HEK293 (cell line): ENCODE results near the gene FXYD2.

Experiments
- CTCF ChIA-PET: fragments of 350-600 bp; formaldehyde crosslinking; extraction: SDS; loops from one replicate; lab custom pipeline; 2021; ENCODE audit warnings: antibody characterized with exemption; lab: Yijun Ruan, JAX
- POLR2A ChIA-PET: fragments of 300-600 bp; formaldehyde crosslinking; extraction: SDS; loops from one replicate; lab custom pipeline; 2020; ENCODE audit warnings: antibody characterized with exemption, inconsistent platforms; lab: Yijun Ruan, JAX
- H3K27ac ChIP-seq: fragments of 200-500 bp; sonication (Bioruptor generic); 2 replicates; pipeline ENCODE4 v1.5.1; 2014; ENCODE audit warnings: low read depth, low read length, control low read depth, inconsistent platforms; ENCODE audit errors: extremely low read depth
- H3K36me3 ChIP-seq, 2 experiments: fragments of 200-500 bp in 1 of 2; sonication (Bioruptor generic) in 1 of 2; 1 replicate in 1 of 2; 2 replicates in 1 of 2; pipeline ENCODE4 v1.5.1; 2014 to 2017; ENCODE audit warnings: inconsistent platforms in 2 of 2, low read length in 2 of 2; ENCODE audit not compliant: control insufficient read depth in 2 of 2, insufficient read depth in 1 of 2
- H3K4me1 ChIP-seq: fragments of 200-500 bp; sonication (Bioruptor generic); 2 replicates; pipeline ENCODE4 v1.5.1; 2014; ENCODE audit warnings: mild to moderate bottlenecking, low read length, inconsistent platforms; ENCODE audit not compliant: control insufficient read depth, insufficient read depth
- H3K4me3 ChIP-seq: 2 replicates; pipeline ENCODE4 v1.5.1; 2011; ENCODE audit warnings: low read depth, mild to moderate bottlenecking, control low read depth, low read length, moderate library complexity
- H3K9me3 ChIP-seq: fragments of 200-500 bp; sonication (Bioruptor generic); 2 replicates; pipeline ENCODE4 v1.5.1; 2014; ENCODE audit warnings: low read depth, low read length, inconsistent platforms; ENCODE audit not compliant: control insufficient read depth, insufficient read depth
- KLF16 ChIP-seq: fragments of 450-650 bp; formaldehyde crosslinking; IDR thresholded peaks from 2 replicates; pipeline ENCODE4 v1.5.1; 2017; ENCODE audit warnings: missing biosample characterization, missing genetic modification characterization
- PRDM6 ChIP-seq: fragments of 450-650 bp; formaldehyde crosslinking; IDR thresholded peaks from 2 replicates; pipeline ENCODE4 v1.5.1; 2017; ENCODE audit warnings: missing biosample characterization, missing genetic modification characterization
- REST ChIP-seq: fragments of 450-650 bp; formaldehyde crosslinking; IDR thresholded peaks from 2 replicates; pipeline ENCODE4 v1.5.1; 2016; ENCODE audit warnings: missing biosample characterization, missing genetic modification characterization
- SCRT2 ChIP-seq: fragments of 450-650 bp; formaldehyde crosslinking; IDR thresholded peaks from 2 replicates; pipeline ENCODE4 v1.5.1; 2016; ENCODE audit warnings: missing biosample characterization, missing genetic modification characterization
- SP7 ChIP-seq: fragments of 450-650 bp; formaldehyde crosslinking; IDR thresholded peaks from 2 replicates; pipeline ENCODE4 v1.5.1; 2016; ENCODE audit warnings: missing biosample characterization, missing genetic modification characterization
- ZBTB10 ChIP-seq: fragments of 450-650 bp; formaldehyde crosslinking; IDR thresholded peaks from 2 replicates; pipeline ENCODE4 v1.5.1; 2016; ENCODE audit warnings: missing biosample characterization, missing genetic modification characterization
- ZEB2 ChIP-seq: fragments of 450-650 bp; formaldehyde crosslinking; IDR thresholded peaks from 2 replicates; pipeline ENCODE4 v1.5.1; 2016; ENCODE audit warnings: missing biosample characterization, missing genetic modification characterization
- ZNF132 ChIP-seq: fragments of 450-650 bp; formaldehyde crosslinking; IDR thresholded peaks from 2 replicates; pipeline ENCODE4 v1.5.1; 2017; ENCODE audit warnings: missing biosample characterization, missing genetic modification characterization, borderline replicate concordance
- ZNF18 ChIP-seq: fragments of 450-650 bp; formaldehyde crosslinking; IDR thresholded peaks from 2 replicates; pipeline ENCODE4 v1.5.1; 2016; ENCODE audit warnings: missing biosample characterization, missing genetic modification characterization
- ZNF341 ChIP-seq: fragments of 450-650 bp; formaldehyde crosslinking; IDR thresholded peaks from 2 replicates; pipeline ENCODE4; 2016; ENCODE audit warnings: low read depth, missing biosample characterization, missing genetic modification characterization
- ZNF513 ChIP-seq: fragments of 450-650 bp; IDR thresholded peaks from 2 replicates; pipeline ENCODE4 v1.5.1; 2018; ENCODE audit warnings: missing biosample characterization, missing genetic modification characterization
- ZNF529 ChIP-seq: fragments of 450-650 bp; formaldehyde crosslinking; IDR thresholded peaks from 2 replicates; pipeline ENCODE4 v1.5.1; 2017; ENCODE audit warnings: missing genetic modification characterization, missing biosample characterization; ENCODE audit not compliant: insufficient replicate concordance
- ZNF677 ChIP-seq: fragments of 450-650 bp; IDR thresholded peaks from 2 replicates; pipeline ENCODE4 v1.5.0; 2018; ENCODE audit warnings: missing biosample characterization, mild to moderate bottlenecking, missing genetic modification characterization, moderate library complexity
- ZNF747 ChIP-seq: fragments of 450-650 bp; formaldehyde crosslinking; IDR thresholded peaks from 2 replicates; pipeline ENCODE4 v1.5.1; 2016; ENCODE audit warnings: missing biosample characterization, missing genetic modification characterization
- ZNF76 ChIP-seq: fragments of 450-650 bp; formaldehyde crosslinking; IDR thresholded peaks from 2 replicates; pipeline ENCODE4; 2016; ENCODE audit warnings: low read depth, missing biosample characterization, missing genetic modification characterization, borderline replicate concordance
- ZNF776 ChIP-seq: fragments of 450-650 bp; formaldehyde crosslinking; IDR thresholded peaks from 2 replicates; pipeline ENCODE4 v1.5.0; 2017; ENCODE audit warnings: missing biosample characterization, missing genetic modification characterization, borderline replicate concordance

FXYD2 gene

GRCh38 chr11:117863383-117863782, 38.8 kb upstream of the FXYD2 start:
- POLR2A ChIA-PET, result no interaction called here
- no peak for TF ChIP-seq SP7
- no peak for TF ChIP-seq PRDM6 (tag by site-specific recombination)
- TF ChIP-seq ZEB2 (tag by site-specific recombination), result no peak
- no peak for TF ChIP-seq KLF16 (tag by site-specific recombination)
- no peak for TF ChIP-seq SCRT2 (tag by site-specific recombination)
- TF ChIP-seq ZNF76, result no peak
- no peak for TF ChIP-seq ZNF677 (tag by site-specific recombination)
- no peak for TF ChIP-seq ZNF18 (tag by site-specific recombination)
- no peak for TF ChIP-seq ZNF529 (tag by site-specific recombination)
- TF ChIP-seq ZNF341, result no peak
- TF ChIP-seq ZNF776 (tag by site-specific recombination), result no peak
- TF ChIP-seq REST (tag by site-specific recombination), result no peak
- TF ChIP-seq ZNF132 (tag by site-specific recombination), result no peak
- no peak for TF ChIP-seq ZBTB10 (tag by site-specific recombination)
- Histone ChIP-seq H3K4me1 (peaks cover 4% of the 10 kb centered on the region), H3K4me3 (no peak overlapping the region), H3K27ac (no peak overlapping the region), H3K9me3 (no peaks in the 10 kb centered on the region), H3K36me3 (no peaks in the 10 kb centered on the region)
- CTCF ChIA-PET, result interaction anchor here (1.1 kb wide), 1 partner anchor 10 kb away, joined by 4 read pairs; no protein-coding TSS in a partner anchor

GRCh38 chr11:117862753-117863152, 38.2 kb upstream of the FXYD2 start:
- no peaks in the 10 kb centered on the region for H3K9me3 ChIP-seq
- ChIA-PET CTCF (interaction anchor here (0.6 kb wide), 1 partner anchor 17 kb away, joined by 4 read pairs; no protein-coding TSS in a partner anchor), POLR2A (no interaction called here)

More at GRCh38 chr11:117862753-117863152, 38.2 kb upstream of the FXYD2 start:
- peaks cover 4% of the 10 kb centered on the region for H3K4me1 ChIP-seq
- H3K4me3 ChIP-seq, result no peak overlapping the region
- TF ChIP-seq ZNF513, result peak; percentile 66
- TF ChIP-seq ZNF747, result no peak
- no peaks in the 10 kb centered on the region for H3K36me3 ChIP-seq
- no peak overlapping the region for H3K27ac ChIP-seq
